ENCODE results near the gene CBARP. TPM values are rescaled to one million over a fixed set of nuclear protein-coding genes. Genes with fewer than 3 reads are reported as not detected.

CBARP gene
- total and polyA plus RNA-seq, 11 donors, result 0.60 to 2.2 (median 1.6) TPM

- intact Hi-C loops (cut with DNase I), result no loop called here
- H3K27me3 ChIP-seq, result no peaks in the 10 kb centered on the region
- H3K9me3 ChIP-seq, result no peaks in the 10 kb centered on the region
- TF ChIP-seq POLR2A (IDR thresholded peaks at IDR 0.05) (no peak), CTCF (IDR thresholded peaks at IDR 0.05) (no peak)
- ATAC-seq (peak in 3 of 4 donors; percentile 0 to 2 (median 1)), DNase-seq (peak; percentile 72 to 86 (median 79))
- H3K4me1 ChIP-seq, result peaks cover 11 to 81% (median 74%) of the 10 kb centered on the region in 12 donors
- peak overlapping the region in 10 of 12 donors; percentile 52 to 82 (median 73) for H3K4me3 ChIP-seq
- H3K36me3 ChIP-seq, result peaks cover 0 to 20% (median 13%) of the 10 kb centered on the region in 9 donors
- 26 to 31% (median 26%) methylated on average over 21 to 28 of the region's 28 CpGs for WGBS, 4 donors
- peak overlapping the region; percentile 64 to 100 (median 96) for H3K27ac ChIP-seq
These were observed 24.2 kb upstream of the CBARP start for GRCh38 chr19:1261798-1262622.

- TF ChIP-seq POLR2A (IDR thresholded peaks at IDR 0.05) (no peak), CTCF (IDR thresholded peaks at IDR 0.05) (peak in 1 of 12 donors; percentile 24)
- Histone ChIP-seq H3K27me3 (no peaks in the 10 kb centered on the region), H3K36me3 (peaks cover 0 to 25% (median 19%) of the 10 kb centered on the region in 9 donors), H3K9me3 (no peaks in the 10 kb centered on the region), H3K4me1 (peaks cover 11 to 81% (median 75%) of the 10 kb centered on the region in 12 donors), H3K4me3 (peak overlapping the region; percentile 40 to 82 (median 72)), H3K27ac (peak overlapping the region; percentile 64 to 100 (median 96))
- 22 to 29% (median 26%) methylated on average over 14 of the region's 14 CpGs for WGBS, 4 donors
- intact Hi-C loops (cut with DNase I), result no loop called here
- DNase-seq (peak in 2 of 5 donors; percentile 36 to 40), ATAC-seq (no peak)
These were observed 23.7 kb upstream of the CBARP start for GRCh38 chr19:1261538-1261797.

GRCh38 chr19:1260749-1261537 lies 23.1 kb upstream of the CBARP start:
- intact Hi-C loops (cut with DNase I), result no loop called here
- no peaks in the 10 kb centered on the region for H3K9me3 ChIP-seq
- peak overlapping the region; percentile 40 to 82 (median 72) for H3K4me3 ChIP-seq
- peaks cover 12 to 79% (median 73%) of the 10 kb centered on the region in 12 donors for H3K4me1 ChIP-seq
- no peaks in the 10 kb centered on the region for H3K27me3 ChIP-seq
- TF ChIP-seq POLR2A (IDR thresholded peaks at IDR 0.05), result peak; percentile 26 to 60
- no peak for TF ChIP-seq CTCF (IDR thresholded peaks at IDR 0.05)
- H3K27ac ChIP-seq, result peak overlapping the region; percentile 87 to 100 (median 98)
- peaks cover 0 to 30% (median 24%) of the 10 kb centered on the region in 9 donors for H3K36me3 ChIP-seq
- ATAC-seq (peak; percentile 76 to 83 (median 80)), DNase-seq (peak; percentile 97 to 99 (median 98))
- 0 to 2% (median 1%) methylated on average over 18 to 83 of the region's 83 CpGs for WGBS, 4 donors
